Mucosa of rectum (tissue), 2 donors: ENCODE measurements around the gene SYTL1.

Experiments used
- H3K27ac ChIP-seq, 2 donors: one replicate each; pipeline ENCODE4 v1.7.0; 2013; ENCODE audit warnings: inconsistent platforms in 2 of 2, low read depth in 2 of 2, low read length in 2 of 2
- H3K27me3 ChIP-seq, 2 donors: one replicate each; pipeline ENCODE4 v1.7.0; 2013; ENCODE audit warnings: low read length in 2 of 2; ENCODE audit not compliant: control insufficient read depth in 2 of 2, insufficient read depth in 2 of 2
- H3K36me3 ChIP-seq, 2 donors: one replicate each; pipeline ENCODE4 v1.7.0; 2013; ENCODE audit warnings: low read length in 2 of 2; ENCODE audit not compliant: control insufficient read depth in 2 of 2, insufficient read depth in 2 of 2
- H3K4me1 ChIP-seq, 2 donors: one replicate each; pipeline ENCODE4 v1.7.0; 2013; ENCODE audit warnings: low read length in 2 of 2, mild to moderate bottlenecking in 1 of 2; ENCODE audit not compliant: control insufficient read depth in 2 of 2, insufficient read depth in 2 of 2
- H3K4me3 ChIP-seq, 2 donors: one replicate each; pipeline ENCODE4 v1.7.0; 2013; ENCODE audit warnings: low read length in 2 of 2
- H3K9ac ChIP-seq, 2 donors: one replicate each; pipeline ENCODE4 v1.7.0; 2013; ENCODE audit warnings: low read length in 2 of 2, low read depth in 1 of 2, mild to moderate bottlenecking in 1 of 2
- H3K9me3 ChIP-seq, 2 donors: one replicate each; pipeline ENCODE4 v1.7.0; 2013; ENCODE audit warnings: low read length in 2 of 2; ENCODE audit not compliant: control insufficient read depth in 2 of 2
- donor health status: healthy.
- donor health status: Normal muscosa, but diverticular disease.

The SYTL1 gene

DNA sequence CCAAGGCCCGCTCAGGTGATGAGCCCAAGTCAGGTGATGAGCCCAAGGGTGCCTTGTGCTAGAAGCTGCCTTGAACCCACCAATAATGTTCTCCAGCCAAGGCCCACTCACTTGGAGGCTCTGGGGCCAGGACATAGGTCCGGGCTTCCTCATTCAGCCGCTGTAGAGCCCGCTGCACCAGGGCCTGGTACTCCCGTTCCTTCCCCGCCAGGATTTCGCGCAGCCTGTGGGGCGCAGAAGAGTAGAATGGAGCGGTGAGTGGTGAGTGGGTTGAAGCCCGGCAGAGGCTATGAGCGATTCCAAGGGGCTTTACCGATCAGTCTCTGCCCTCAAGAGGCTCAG, 14.4 kb downstream of the SYTL1 start:
- no peak overlapping the region for H3K9ac ChIP-seq
- no peaks in the 10 kb centered on the region for H3K9me3 ChIP-seq
- H3K27me3 ChIP-seq, result no peaks in the 10 kb centered on the region
- peaks cover 12 to 21% of the 10 kb centered on the region in 2 donors for H3K36me3 ChIP-seq
- H3K4me3 ChIP-seq, result peak overlapping the region in 1 of 2 donors; percentile 13
- H3K4me1 ChIP-seq, result peaks cover 18 to 21% of the 10 kb centered on the region in 2 donors
- no peak overlapping the region for H3K27ac ChIP-seq

DNA sequence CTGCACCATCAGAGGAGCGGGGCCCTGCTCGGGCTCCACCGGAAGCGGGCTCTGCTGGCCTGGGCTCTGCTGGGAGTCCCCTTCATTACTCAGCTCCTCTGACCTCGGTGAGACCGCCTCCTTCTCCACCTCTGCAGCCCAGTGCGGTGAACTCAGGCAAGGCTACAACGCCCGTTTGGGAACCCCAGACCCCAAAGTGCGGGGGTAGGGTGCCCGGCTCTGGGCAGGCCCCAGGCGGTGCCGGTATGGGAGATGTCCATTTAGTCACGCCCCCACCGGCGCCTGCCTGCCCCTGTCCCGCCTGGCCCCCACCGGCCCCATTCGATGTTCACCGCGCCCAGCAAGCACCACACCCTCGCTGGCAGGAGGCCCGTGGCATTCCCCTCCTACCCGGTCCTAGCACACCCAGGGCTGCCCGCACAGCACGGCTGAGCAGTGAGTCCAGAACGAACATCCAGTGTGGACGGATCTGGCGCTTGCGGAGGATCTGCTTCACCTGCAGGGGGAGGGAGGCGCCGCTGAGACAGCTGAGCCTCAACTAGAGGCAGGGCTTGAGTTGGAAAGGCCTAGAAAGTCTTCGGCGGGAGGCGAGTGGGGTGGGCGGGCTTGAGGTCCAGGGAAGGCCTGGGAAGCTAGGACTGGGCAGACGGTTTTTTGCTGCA, 14.9 kb downstream of the SYTL1 start:
- peaks cover 13 to 18% of the 10 kb centered on the region in 2 donors for H3K4me1 ChIP-seq
- peak overlapping the region; percentile 66 to 74 for H3K9ac ChIP-seq
- no peaks in the 10 kb centered on the region for H3K9me3 ChIP-seq
- H3K36me3 ChIP-seq, result peaks cover 12 to 21% of the 10 kb centered on the region in 2 donors
- peak overlapping the region; percentile 68 to 69 for H3K27ac ChIP-seq
- peak overlapping the region; percentile 47 to 69 for H3K4me3 ChIP-seq
- no peaks in the 10 kb centered on the region for H3K27me3 ChIP-seq

DNA sequence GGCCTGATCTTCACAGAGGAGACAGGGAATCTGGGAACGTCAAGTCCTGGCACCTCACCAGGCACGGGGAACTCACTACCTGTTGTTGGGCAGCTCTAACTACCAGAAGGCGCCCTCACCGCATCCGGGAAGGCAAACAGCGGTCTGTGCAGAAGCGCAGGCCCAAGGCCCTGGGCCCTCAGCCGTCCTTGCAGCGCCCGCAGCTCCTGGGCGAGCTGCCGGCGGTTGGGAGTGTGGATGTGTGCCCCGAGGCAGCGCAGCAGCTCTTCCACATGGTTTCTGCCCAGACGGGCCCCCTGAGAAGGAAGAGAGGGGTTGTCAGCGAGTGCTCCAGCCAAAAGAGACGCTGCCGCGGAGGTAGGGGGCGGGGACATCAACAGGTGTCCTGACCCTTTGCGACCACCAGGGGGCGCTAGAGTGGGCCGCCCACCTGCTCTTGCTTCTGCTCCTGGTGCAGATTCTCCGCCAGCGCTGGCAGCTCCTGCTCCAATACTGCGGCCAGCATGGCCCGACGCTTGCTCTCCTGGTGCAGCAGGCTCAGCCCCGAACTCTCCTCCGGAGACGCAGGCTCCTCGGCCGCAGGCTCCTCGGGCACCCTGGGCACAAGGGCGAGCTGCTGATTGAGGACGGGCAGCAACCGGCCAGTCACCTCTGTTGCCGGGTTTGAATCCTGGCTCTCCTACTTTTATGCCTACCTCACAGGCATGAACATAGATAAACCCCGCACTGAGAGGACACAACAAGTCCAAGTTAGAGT, 15.6 kb downstream of the SYTL1 start:
- H3K27me3 ChIP-seq, result no peaks in the 10 kb centered on the region
- no peaks in the 10 kb centered on the region for H3K9me3 ChIP-seq
- H3K9ac ChIP-seq, result peak overlapping the region; percentile 66 to 74
- peak overlapping the region; percentile 47 to 69 for H3K4me3 ChIP-seq
- peaks cover 12 to 21% of the 10 kb centered on the region in 2 donors for H3K36me3 ChIP-seq
- peaks cover 13 to 18% of the 10 kb centered on the region in 2 donors for H3K4me1 ChIP-seq
- H3K27ac ChIP-seq, result peak overlapping the region; percentile 68 to 69

DNA sequence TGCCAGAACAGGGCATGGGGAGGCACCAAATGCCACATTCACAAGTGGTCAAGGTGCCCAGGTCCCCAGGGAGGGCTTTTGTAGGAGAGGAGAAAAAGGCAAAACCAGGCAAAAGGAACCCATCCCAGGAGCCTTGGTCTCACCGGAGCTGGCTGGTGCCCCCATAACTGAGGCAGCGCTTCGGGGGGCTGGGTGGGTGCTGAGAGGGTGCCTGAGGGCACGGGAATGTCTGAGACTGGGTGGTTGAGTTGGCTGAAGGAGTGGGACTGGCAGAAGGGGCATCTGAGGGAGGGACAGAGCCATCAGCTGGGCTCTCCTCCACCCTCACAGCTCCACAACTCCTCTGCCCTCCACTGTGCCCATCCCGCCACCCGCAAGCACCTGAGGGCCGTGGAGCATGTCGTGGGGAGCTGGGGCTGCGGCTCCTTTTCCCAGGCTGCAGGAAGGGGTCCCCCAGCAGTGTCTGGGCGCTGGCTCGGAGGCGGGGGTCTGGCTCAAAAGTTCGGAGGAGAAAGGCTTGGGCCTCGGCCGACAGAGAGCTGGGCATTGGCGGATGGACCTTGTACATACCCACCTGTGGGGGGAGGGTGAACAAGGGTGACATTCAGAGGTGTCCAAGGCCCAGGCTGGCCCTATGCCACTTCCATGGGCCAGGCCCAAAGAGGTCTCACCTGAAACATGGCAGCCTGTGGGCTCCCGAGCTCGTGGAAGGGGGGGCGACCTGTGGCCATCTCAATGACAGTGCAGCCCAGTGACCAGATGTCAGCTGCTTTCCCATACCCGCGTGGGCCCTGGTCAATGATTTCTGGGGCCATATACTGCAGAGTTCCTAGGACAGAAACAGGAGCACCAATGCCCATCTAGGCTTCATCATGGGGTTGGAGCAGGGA, 16.5 kb downstream of the SYTL1 start:
- H3K27me3 ChIP-seq, result no peaks in the 10 kb centered on the region
- no peaks in the 10 kb centered on the region for H3K9me3 ChIP-seq
- no peak overlapping the region for H3K27ac ChIP-seq
- no peak overlapping the region for H3K9ac ChIP-seq
- H3K4me3 ChIP-seq, result no peak overlapping the region
- H3K36me3 ChIP-seq, result peaks cover 16 to 25% of the 10 kb centered on the region in 2 donors
- peaks cover 13 to 18% of the 10 kb centered on the region in 2 donors for H3K4me1 ChIP-seq

DNA sequence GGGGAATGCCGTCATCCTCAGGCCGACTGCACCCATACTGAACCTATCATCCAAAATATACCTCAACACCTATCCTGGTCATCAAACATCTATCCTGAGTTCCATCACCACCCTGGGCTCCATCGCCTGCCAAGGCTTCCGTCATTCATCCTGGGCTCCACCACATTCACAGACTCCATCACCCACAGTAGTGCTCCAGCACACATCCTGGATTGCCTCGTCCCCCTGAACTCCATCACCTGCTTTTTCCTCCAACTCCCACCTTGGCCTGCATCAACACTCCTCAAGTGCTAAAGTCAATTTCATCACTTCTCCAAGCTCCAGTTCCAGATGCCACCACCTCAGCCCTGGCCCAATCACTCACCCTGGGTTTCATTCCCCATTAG, 17.1 kb downstream of the SYTL1 start:
- H3K4me3 ChIP-seq, result no peak overlapping the region
- H3K36me3 ChIP-seq, result peaks cover 18 to 30% of the 10 kb centered on the region in 2 donors
- peaks cover 13 to 18% of the 10 kb centered on the region in 2 donors for H3K4me1 ChIP-seq
- H3K27ac ChIP-seq, result no peak overlapping the region
- no peaks in the 10 kb centered on the region for H3K27me3 ChIP-seq
- H3K9me3 ChIP-seq, result no peaks in the 10 kb centered on the region
- H3K9ac ChIP-seq, result no peak overlapping the region

DNA sequence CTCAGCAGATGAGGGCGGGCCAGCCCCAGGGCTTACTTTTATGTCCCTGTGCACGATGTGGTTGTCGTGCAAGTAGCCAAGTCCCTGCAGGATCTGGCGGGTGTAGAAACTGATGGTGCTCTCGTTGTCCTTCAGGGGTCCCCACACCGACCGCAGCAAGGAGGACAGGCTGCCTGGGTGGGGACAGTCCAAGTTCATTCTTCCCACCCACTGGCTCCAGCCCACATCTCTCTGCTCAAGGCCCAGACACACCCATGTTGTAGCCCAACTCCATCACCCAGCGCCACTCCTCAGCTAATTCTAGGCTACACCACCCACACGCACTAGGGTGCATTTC, 18.0 kb downstream of the SYTL1 start:
- Histone ChIP-seq H3K9ac (no peak overlapping the region), H3K4me1 (peaks cover 17 to 21% of the 10 kb centered on the region in 2 donors), H3K36me3 (peaks cover 18 to 30% of the 10 kb centered on the region in 2 donors), H3K27ac (no peak overlapping the region), H3K27me3 (no peaks in the 10 kb centered on the region), H3K4me3 (peak overlapping the region in 1 of 2 donors; percentile 61), H3K9me3 (no peaks in the 10 kb centered on the region)

DNA sequence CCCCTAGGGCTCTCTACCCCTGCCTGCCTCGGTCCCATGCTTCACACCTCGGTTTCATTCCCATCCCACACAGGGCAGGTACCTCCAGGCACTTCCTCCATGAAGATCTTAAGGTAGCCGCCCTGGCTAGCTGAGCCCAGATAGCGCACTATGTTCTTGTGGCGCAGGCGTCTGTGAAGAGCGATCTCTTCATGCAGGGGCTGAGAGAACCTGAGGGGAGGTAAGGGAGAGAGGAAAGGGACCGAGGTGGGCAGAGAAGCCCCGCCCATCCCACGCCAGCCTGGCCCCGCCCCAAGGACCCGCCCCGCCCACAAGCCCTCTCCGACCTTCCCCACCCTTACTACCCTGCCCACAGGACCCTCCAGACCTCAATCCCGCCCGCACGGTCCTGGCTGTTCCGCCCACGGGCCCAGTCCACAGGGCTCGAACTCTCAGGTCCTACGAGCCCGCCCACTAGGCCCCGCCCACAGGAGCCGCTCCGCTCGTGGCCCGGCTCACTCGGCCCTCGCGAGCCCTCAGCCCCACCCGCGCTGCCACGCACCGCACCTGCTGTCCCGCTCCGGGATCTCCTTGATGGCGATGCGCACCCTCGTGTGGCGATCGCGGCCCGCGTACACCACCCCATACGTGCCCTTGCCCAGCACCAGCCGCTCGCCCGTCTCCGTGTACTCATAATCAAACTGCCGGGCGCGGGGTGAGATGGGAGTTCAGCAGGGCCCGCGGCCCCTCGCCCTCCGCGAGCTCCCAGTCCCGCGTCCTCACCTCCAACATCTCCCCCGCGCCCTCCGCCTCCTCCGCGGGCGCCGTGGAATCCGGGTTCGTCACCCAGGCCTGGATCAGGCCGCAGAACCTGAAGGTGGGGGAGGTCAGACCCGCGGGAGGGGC, 18.6 kb downstream of the SYTL1 start:
- Histone ChIP-seq H3K36me3 (peaks cover 15 to 25% of the 10 kb centered on the region in 2 donors), H3K27ac (no peak overlapping the region), H3K4me1 (peaks cover 22 to 27% of the 10 kb centered on the region in 2 donors), H3K9me3 (no peaks in the 10 kb centered on the region), H3K27me3 (no peaks in the 10 kb centered on the region), H3K4me3 (peak overlapping the region; percentile 36 to 61), H3K9ac (no peak overlapping the region)

DNA sequence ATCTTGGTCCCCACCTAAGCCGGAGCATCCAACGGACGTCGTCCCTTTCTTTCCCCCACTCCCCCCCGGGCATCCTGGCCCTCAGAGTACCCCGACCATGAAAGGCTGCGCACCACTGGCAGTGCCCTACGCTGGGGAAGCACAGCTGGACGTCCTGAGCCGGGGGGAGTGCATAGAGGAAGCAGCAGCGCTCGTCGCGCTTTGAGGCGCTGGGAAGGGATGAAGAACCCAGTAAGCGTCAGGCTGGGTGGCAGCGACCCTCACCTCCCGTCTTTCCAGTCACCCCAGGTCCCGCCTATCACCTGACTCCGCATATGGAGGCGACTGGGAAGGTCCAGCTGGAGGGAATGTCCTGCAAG, 19.2 kb downstream of the SYTL1 start:
- no peak overlapping the region for H3K27ac ChIP-seq
- peaks cover 22 to 27% of the 10 kb centered on the region in 2 donors for H3K4me1 ChIP-seq
- H3K36me3 ChIP-seq, result peaks cover 9 to 20% of the 10 kb centered on the region in 2 donors
- no peaks in the 10 kb centered on the region for H3K9me3 ChIP-seq
- no peak overlapping the region for H3K4me3 ChIP-seq
- H3K27me3 ChIP-seq, result no peaks in the 10 kb centered on the region
- no peak overlapping the region for H3K9ac ChIP-seq

DNA sequence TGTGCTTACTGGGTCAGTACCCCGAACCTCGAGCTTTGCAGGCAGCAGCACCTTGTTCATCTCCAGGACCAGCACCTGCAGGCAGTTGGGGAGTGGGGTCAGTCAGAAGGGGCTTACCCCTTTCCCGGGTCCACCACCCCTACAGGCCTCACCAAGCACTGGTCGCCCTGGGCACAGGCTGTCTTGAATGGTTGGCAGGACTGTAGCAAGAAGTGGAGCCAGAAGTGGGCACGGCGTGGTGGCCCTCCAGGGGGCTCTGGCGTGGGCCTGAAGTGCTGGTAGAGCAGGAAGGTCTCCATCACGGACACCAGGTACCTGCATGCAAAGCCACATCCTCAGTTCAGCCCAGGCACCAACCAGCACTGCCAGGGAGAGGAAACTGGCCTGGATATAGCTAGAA, 19.7 kb downstream of the SYTL1 start:
- Histone ChIP-seq H3K27me3 (no peaks in the 10 kb centered on the region), H3K9ac (no peak overlapping the region), H3K4me3 (no peak overlapping the region), H3K36me3 (peaks cover 8 to 20% of the 10 kb centered on the region in 2 donors), H3K4me1 (peaks cover 20 to 23% of the 10 kb centered on the region in 2 donors), H3K9me3 (no peaks in the 10 kb centered on the region), H3K27ac (no peak overlapping the region)
